Activated CD8-positive, alpha-beta memory T cell treated with anti-CD3 and anti-CD28 coated beads, Interleukin-2, amount 50 U/mL, for 24 hours (primary cell): ENCODE measurements around the gene RNF148.

Source experiments
- DNase-seq: peaks from one replicate; pipeline ENCODE4 v3.0.0-alpha.2; 2020; ENCODE audit errors: extremely low read depth

Gene RNF148

DNA sequence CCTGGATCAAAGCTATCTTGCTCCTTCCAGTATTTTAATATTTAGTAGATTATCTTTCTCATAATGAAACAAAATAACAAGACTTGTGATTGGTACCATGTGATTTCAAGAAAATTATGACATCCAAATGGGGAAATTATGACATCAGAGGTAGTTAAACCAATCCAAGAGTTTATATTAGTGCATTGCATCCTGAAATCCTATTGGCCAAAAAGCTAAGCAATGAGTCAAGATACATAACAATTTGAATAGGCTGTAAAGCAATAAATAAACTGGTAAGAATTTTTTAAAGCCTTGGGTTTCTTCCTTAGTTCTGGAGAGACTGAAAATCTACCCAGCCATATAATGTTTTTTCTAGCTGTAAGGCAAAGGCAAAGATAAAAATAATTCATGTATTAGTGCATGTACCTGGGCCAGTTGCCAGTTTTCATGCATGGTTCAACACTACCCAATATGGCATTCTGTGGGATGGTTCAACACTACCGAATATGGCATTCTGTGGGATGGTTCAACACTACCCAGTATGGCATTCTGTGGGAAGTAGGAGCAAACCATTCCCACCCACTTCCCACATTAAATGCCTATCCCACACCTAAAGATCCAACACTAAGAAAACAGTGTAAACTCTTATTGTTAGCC lies at the start of gene RNF148:
RNF148 (minus strand) TSS at position 51 of the 639 bp plus-strand sequence. CDS start 172 bp downstream, outside the sequence.
- DNase-seq, result no peak

- no peak for DNase-seq
Observed at GRCh38 chr7:122750389-122750788, 47.7 kb upstream of the RNF148 start.

DNA sequence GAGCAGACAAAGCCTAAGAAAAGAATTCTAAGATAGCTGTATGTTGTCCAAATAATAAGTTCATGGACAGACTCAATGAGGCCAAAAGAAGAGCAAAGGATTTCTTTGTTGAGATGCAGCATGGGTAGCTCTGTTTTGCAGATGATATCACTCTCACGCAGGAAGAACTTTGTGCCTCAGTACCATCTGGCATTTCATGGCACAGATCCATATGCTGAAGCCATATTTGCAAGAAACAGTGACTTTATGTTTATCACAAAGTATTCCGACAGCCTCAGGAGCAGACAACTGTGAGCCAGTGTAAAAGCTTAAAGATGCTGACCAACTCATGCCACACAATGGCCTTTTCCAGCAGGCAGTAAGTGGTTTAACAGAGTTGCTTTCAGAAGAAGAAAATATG lies 45.5 kb upstream of the RNF148 start:
- no peak for DNase-seq

DNA sequence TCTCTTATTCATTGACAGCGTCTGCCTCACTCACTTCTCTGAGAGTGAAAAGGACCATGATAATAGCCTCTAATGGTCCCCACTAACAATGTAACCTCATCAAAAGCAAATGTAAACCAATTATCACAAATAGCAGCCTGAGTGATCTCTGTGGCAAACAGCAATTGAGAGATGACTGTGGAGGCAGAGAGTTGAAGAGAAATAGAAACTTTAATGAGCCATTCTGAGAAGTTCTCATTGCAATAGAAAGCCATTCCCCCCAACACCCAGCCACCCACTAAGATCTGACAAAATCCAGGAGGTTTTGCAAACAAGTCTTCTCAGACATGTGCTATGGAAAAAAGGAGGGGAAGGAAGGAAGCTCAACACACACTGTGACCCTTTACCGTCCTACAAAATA lies 44.2 kb upstream of the RNF148 start:
- DNase-seq, result no peak

DNA sequence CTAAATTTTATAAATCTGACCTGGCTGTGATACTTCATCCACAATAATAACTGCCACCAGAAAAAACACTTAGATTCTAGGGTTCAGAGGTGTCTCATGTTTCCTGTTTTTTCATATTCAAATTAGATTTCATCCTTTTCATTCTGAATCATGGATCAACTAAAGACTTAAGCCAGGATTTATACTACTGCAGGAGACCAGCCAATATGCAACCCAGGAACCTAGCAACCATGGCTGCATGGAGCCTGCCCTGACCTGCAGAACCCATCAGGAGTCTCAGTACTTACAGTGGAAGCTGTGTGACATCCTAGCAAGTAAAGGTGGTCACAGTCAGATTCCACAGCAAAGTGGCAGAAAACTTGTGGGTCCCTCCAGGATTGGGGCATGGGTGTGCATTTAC lies 40.5 kb upstream of the RNF148 start:
- DNase-seq, result no peak

GRCh38 chr7:122738947-122739346 lies 36.2 kb upstream of the RNF148 start:
- DNase-seq, result no peak

GRCh38 chr7:122736183-122736582 lies 33.5 kb upstream of the RNF148 start:
- DNase-seq, result no peak

GRCh38 chr7:122727759-122728158 lies 25.0 kb upstream of the RNF148 start:
- no peak for DNase-seq

DNA sequence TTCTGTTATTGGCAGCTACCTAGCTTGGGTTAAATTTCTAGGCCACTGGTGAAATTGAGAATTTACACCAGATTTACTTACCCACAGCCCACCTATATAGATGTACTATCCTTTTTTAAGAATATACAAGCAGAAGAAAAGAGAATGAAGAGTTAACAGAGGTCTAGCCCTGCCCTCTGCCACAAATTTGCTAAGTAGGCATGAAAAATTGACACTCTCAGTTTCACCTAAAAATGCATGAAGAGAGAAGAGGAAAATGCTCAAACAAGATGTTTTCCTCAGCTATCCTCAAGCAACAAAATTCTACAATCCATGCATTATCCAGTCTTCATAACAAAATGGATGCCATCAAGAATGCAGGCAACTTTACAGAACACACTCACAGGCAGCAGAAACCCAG lies 24.6 kb upstream of the RNF148 start:
- no peak for DNase-seq

DNA sequence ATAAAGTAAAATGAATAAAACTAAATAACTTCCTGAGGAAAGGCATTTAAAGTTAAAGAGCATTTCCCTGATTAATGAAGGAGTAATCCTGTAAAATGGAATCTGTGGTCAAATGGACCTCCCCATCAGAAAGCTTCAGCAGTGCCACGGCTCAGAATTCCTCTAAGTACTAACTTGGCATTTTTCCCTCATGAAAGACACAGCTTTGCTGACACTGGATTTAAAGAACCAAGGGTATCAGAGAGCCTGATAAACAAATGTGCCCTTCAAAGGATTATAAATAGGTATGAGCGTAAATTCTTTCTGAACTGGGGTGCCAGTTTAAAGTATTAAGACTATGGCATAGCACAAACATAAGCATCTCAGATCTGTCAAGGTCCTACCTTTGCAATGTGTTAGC lies 24.2 kb upstream of the RNF148 start:
- no peak for DNase-seq

GRCh38 chr7:122724366-122724765 lies 21.6 kb upstream of the RNF148 start:
- DNase-seq, result no peak

DNA sequence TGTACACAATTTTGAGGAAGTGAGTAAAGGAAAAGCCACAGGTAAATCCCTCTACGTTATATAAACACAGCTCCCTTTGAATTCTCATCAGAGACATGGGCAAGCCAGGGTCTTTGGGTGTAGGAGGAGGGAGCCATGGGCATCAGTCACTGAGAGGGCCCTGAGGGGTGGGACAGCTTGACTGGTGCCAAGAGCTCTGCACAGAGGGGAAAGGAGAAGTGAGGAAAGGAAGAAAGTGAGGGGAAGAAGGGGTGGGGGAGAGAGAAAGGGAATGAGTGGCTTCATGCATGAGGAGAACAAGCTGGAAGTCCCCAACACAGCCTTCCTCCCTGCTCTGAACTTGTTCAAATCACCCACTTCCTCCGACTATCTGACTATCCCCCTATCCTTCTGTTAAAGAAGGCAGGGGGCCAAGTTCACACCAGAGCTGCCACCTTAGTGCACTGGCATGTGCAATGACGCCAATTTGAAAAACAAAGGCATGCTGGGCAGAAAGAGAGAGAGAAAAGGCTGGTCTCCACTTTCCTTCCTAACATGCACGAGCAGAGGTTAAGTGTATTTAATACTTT lies 16.4 kb upstream of the RNF148 start:
- DNase-seq, result no peak

- no peak for DNase-seq
Observed at GRCh38 chr7:122717356-122718089, 14.8 kb upstream of the RNF148 start.

- DNase-seq, result no peak
Observed at GRCh38 chr7:122715183-122715582, 12.5 kb upstream of the RNF148 start.

GRCh38 chr7:122710916-122711315 lies 8.2 kb upstream of the RNF148 start:
- DNase-seq, result no peak

DNA sequence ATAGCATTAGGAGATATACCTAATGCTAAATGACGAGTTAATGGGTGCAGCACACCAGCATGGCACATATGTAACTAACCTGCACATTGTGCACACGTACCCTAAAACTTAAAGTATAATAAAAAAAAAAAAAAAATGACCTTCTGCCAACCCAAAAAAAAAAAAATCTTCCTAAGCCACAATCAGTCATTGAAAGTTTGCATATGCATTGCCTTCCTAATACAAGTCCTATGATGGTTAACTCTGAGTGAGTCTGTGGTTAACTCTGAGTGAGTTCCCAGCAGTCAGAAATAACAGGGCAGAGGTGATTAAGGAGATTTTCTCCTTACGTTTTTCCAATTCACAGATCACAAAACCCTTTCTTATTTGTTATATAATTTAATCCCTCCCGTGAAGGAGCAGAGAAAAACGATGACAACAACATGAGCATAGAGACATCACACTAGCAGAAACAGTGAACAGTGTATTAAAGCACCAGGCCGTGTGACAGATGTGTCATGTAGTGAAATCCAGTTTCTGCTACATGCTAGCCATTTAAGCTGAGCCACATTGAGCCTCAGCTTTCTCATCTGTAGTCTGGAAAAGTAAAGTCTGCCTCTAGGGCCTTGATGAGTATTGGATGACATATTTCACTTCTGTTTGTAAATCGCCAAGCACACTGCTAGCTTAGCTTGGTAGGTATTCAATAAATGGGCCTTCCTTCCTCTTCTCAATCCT lies 7.4 kb upstream of the RNF148 start:
- DNase-seq, result no peak

GRCh38 chr7:122706836-122707235 lies 4.1 kb upstream of the RNF148 start:
- no peak for DNase-seq

- DNase-seq, result no peak
Observed at GRCh38 chr7:122699017-122699416, 3.7 kb downstream of the RNF148 start, which contains the start of gene RNF133. Gene RNF133 (minus strand): TSS chr7:122699117. CDS start chr7:122698918, 199 bp downstream.

DNA sequence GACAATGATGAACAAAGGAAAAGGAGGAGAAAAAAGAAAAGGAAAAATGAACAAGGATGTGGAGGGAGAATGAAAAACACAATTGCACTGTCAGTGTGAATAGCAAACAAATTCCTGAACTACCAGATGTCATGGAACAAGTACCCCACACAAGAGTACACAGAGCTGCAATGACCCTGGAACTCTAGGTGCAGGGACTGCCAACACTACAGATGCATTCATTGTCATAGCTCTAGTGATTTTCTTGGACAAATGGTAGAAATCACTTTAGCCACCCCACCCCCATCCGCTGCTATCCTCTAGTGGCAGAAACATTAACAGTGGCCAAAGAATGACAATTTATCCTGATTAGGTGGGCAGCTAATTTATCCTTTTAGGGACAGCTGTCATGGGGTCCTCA lies 6.9 kb downstream of the RNF148 start:
- no peak for DNase-seq

- no peak for DNase-seq
Observed at GRCh38 chr7:122694697-122695096, 8.0 kb downstream of the RNF148 start.

- DNase-seq, result no peak
Observed at GRCh38 chr7:122692769-122693309, 9.9 kb downstream of the RNF148 start.

DNA sequence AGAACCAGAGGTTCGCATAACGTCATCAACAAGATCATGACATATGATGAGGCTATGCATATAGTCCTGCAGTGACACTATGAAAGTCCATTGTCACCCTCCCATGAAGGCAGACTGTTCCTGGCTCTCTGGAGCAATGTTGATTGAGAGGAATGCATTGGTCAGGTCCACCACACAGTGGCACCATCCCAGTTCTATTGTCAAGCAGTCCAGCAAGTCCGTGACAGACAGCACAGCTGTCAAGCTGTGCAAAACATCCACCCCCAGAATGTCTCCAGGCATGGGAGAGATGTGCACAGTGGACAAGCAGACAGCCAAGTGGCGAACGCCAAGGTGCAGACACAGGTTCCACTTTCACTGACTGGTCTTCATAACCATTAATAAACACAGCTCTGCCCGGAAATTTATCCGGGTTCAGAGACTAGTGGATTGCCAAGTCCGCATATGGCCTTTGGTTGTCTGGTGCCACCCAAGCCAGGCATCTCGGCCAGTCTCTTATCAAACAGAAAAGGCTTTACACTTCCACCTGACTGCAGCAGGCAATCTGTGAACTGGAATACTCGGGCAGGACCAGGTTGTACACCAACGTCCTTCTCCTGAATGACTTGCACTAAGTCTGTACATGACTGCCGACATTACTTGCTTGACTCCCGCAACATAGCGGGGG lies 11.0 kb downstream of the RNF148 start:
- no peak for DNase-seq
